Hematopoietic multipotent progenitor cell treated with erythropoietin and hydrocortisone succinate and interleukin-3 and kit ligand, for 4 days (in vitro differentiated cells): ENCODE results near the gene WASL.
"Not testable (repeated sequence)": the region's sequence is repeated elsewhere in the genome, so short reads cannot be mapped to it uniquely, and the experiment has no call there.

Experiments
- DNase-seq: peaks from one replicate; pipeline ENCODE4 v3.0.0-alpha.2; 2015

Gene WASL

DNA sequence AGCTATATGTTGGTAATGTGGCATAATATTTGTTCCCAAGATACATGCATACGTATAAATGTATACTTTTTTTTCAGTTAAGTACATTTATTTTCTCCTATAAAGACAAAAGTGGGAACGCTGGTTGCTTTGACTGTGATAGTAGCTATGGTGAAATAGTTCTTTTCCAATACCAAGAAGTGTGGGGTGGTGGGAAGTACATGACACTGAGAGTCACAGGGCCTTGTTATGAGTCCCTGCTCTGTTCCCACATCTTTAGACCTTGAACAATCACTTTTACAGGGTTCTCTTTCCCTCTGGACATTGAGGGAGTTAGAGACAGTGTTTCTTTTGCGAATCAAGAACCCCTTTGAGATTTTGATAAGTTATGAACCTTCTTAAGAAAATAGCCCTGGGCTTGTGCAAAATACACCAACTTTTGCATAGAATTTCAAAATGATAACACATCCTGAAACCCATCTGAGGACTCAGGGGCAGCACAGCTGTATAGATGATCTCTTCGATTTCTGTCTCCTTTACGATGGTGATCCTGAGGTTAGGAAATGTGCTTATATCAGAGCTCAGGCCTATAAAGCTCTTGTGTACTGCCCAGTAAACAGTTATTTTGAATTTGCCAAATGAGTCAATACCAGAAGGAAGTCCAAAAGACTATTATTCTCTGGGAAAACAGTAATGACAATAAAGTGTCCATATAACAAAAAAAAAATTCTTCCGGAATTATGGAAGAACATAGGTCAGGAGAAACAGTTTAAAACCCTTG is 92.1 kb downstream of the WASL start:
- DNase-seq = no peak

GRCh38 chr7:123655614-123656013 is 93.2 kb downstream of the WASL start, which contains the start of gene LMOD2:
Gene LMOD2 (plus strand): TSS chr7:123655866. CDS start chr7:123655964, 98 bp downstream.
- no peak for DNase-seq

DNA sequence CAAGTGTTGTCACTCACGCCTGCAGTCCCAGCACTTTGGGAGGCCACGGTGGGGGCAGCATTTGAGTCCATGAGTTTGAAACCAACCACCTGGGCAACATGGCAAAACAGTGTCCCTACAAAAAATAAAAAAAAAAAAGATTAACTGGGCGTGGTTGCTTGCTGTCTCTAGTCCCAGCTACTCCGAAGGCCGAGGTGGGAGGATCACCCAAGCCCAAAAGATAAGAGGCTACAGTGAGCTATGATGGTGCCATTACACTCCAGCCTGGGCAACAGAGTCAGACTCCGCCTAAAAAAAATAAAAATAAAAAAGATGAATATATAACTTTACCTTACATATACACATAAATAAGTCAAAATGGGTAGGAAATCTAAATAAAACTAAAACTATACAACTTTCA is 95.6 kb downstream of the WASL start:
- no peak for DNase-seq

DNA sequence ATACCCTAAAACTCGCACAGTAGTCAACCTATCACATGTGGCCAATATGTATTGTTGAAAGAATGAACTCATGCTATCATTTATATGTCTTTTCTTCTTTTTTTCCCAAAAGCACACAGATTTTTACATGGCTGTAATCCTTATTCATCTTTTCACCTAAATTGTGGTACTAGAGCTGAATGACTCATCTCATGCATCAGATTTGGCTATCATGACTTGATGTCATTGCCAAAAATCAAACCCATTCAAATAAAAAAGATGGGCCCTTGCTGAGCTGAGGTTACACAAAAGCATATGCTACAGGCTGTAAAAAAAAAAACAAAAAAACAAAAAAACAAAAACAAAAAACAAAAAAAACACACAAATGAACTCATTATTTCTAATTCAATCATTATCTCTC is 96.4 kb downstream of the WASL start:
- DNase-seq = no peak

DNA sequence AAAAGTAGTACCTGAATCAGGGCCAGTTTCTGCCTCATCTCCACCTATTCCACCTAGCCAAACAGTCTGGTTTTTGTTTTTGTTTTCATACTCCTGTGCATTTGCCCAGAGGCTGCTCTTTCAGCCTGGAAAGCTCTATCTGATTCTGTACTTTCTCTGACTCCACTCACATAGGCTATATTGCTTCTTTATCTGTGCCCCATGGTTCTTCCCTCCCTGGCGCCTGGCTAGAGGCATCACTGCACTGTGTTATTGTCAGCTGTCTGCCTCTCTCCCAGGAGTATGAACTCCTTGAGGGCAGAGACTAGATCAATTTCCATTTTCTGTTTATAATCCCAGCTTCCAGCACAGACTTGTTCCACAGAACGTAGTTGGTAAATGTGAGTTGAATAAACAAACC is 98.2 kb downstream of the WASL start:
- no peak for DNase-seq

DNA sequence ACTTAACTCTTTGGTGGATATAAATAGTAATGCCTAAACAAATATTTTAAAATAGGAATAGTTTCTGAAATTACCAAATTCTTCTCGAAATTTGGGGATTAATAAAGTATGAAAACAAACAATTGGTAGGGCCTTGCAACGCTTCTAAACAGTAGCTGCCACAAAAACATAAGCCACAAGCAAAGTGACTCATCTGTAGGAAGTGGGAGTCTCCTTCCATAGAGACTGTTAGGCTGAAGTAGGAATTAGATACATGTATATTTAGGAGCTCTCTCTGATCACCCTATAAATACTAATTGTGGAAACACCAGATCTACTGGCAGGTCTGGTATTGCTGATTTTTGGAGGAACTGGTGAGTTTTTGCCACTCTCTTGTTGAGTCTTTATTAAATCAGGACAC is 98.8 kb downstream of the WASL start:
- DNase-seq = no peak

DNA sequence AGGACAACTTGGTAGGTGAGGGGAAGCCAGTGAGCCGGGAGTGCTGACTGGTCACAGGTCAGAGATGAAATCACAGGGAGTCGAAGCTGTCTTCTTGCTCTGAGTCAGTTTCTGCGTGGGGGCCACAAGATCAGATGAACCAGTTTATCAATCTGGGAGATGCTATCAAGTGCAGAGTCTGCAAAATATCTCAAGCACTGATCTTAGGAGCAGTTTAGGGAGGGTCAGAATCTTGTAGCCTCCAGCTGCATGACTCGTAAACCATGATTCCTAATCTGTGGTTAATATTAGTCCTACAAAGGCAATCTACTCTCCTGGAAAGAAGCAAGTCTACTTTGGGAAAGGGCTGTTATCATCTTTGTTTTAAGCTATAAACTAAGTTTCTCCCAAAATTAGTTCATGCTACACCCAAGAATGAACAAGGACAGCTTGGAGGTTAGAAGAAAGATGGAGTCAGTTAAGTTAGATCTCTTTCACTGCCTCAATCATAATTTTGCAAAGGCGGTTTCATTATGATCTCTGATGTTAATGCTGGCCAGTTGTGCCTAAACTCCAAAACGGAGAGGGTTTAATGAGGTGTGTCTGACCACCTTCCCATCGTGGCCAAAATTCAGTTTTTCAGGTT is 101.6 kb downstream of the WASL start:
- DNase-seq = no peak

GRCh38 chr7:123645516-123645915 is 103.3 kb downstream of the WASL start:
- DNase-seq = no peak

DNA sequence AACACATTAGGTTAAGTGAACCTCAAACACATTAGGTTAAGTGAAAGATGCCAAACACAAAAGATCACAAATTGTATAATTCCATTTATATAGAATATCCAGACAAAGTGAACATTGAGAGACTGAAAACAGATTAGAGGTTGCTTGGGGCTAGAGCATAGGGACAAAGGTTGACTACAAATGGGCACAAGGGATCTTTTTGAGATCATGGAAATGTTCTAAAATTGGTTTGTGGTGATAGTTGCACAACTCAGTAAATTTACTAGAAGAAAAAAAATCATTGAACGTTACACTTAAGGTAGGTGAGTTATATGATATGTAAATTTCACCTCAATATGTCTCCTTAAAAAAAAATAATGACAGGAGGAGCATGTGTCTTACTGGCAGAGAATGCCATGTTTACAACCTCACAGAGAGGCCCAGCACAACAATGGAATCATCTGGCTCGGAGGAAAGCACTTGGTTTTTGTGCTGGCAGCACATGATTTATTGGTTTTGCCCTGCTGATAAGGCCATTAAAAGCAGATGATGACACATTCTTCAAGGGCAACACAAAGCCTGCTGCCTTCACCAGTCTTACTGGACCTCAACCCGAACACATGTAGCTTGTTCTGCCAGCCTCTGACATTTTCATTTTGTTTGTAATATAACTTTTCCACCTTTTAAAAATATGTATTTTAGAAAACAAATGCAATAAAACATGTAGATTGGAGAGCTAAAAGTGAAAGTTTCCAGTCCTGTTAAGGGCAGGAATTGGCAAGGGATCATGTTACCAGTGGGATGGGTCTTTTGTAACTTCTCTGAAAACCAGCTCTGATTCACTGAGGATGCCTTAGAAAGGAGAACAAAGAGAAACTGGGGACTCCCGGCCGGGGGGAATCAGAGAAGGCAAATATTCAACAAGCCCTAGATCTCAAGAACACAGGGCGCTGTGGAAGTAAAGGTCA is 105.0 kb downstream of the WASL start:
- no peak for DNase-seq

DNA sequence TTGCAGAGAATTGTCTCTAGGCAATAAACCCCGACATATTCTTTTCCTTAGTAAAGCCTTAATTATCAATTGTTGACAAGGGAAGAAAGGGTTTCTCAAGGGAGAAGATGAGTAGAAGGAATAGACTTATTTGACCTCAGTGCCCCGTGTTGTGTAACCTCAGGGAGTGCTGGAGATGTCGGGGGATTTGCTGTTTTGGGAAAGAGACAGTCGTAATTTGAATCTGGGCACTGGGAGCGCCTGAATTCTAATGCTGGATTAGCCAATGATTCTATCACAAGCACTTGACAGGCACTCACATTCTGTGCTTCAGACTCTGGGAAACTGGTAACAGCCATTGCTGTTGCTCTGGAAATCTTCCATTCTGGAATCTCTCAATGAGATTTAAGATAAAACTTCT is 106.9 kb downstream of the WASL start:
- no peak for DNase-seq

- DNase-seq = no peak
Measured at GRCh38 chr7:123640583-123640982, 108.2 kb downstream of the WASL start.

GRCh38 chr7:123639631-123640030 is 109.2 kb downstream of the WASL start:
- DNase-seq = no peak

- DNase-seq = no peak
Measured at GRCh38 chr7:123637878-123638277, 110.9 kb downstream of the WASL start.

GRCh38 chr7:123637203-123637602 is 111.6 kb downstream of the WASL start:
- no peak for DNase-seq

- peak; percentile 51 for DNase-seq
Measured at GRCh38 chr7:123635551-123636359, 113.0 kb downstream of the WASL start.

- not testable (repeated sequence) for DNase-seq
Measured at GRCh38 chr7:123634011-123634573, 114.7 kb downstream of the WASL start.

DNA sequence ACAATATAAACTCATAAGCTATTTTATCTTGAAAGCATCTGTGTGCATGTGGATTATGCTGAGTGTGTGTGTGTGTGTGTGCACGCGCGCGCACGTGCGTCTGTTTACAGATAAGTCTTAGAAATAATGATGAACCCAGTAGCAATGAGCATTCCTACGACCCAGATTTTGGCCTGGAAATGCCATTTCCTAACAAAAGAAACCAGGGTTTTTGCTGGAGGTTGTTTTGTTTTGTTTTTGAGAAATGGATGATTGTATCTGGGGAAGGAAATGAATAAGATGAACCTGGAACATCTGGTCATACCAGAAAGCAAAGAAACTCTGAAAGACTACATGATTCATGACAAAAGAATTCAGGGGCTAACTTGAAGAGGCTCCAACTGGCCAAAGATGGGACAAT is 115.2 kb downstream of the WASL start:
- DNase-seq = no peak

GRCh38 chr7:123632808-123633207 is 116.0 kb downstream of the WASL start:
- no peak for DNase-seq
